GM18870 (cell line): ENCODE measurements around the gene TDRKH.
"Not testable (repeated sequence)": the region's sequence is repeated elsewhere in the genome, so short reads cannot be mapped to it uniquely, and the experiment has no call there.

Source experiments
- ATAC-seq: cut with Tn5 transposase; IDR thresholded peaks from one replicate; pipeline ENCODE4 v1.9.1; 2021; ENCODE audit warnings: moderate library complexity; ENCODE audit not compliant: unreplicated experiment

TDRKH gene

GRCh38 chr1:151768351-151769066, 21.8 kb downstream of the TDRKH start:
- not testable (repeated sequence) for ATAC-seq

DNA sequence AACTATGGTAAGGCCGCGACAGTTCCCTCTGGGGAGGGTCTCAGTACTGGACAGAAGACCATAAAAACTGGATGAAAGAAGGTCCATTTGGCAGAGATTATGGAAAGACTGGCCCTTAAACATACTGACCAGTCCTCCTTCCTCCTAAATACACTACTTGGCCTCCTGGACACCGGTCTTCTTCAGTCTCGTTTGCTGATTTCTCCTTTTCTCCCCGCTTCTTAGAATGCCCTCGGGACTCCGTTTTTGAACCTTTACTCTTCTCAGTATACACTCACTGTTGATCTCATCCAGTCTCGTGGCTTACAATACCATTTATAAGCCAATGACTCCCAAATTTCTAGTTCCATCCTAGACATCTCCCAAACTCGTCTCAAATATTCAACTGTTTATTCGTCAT, 26.3 kb downstream of the TDRKH start:
- no peak for ATAC-seq

- no peak for ATAC-seq
Observed at GRCh38 chr1:151762941-151763921, 27.1 kb downstream of the TDRKH start, which contains the start of gene MRPL9. TSS of gene MRPL9 (minus strand) at chr1:151763496. CDS start at chr1:151763479, 17 bp downstream.

DNA sequence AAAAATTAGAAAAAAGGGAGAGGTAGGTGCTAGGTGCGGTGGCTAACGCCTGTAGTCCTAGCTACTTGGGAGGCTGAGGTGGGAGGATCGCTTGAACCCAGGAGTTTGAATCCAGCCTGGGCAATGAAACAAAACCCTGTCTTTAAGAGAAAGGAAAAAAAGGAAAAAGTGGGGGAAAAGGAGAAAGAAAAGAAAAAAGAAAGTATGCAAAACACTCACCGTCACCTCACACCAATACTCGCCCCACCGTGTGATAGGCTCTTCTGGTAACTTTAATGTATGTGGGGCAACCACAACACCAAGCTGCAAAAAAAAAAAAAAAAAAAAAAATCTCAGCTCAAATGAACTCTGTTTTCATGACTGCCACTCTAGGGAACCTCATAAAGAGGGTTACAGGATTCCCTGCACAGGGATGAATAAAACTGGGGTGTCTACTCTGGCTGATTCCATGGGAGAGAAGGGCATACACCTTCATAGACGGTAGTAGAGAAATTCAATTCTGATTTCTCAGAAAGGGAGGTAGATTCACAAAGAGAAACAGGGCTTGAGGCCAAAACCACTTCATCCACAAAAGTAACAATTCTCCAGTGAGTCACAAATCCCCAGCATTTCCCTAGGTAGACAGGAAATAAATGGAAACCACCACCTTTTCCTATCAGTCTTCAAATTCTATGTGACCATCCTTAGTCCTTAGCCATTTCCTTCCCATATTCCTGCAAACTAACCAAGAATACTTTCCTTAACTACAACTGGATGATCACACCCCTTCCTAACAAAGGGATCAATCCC, 29.5 kb downstream of the TDRKH start:
- no peak for ATAC-seq

GRCh38 chr1:151759241-151759640, 31.1 kb downstream of the TDRKH start:
- no peak for ATAC-seq

- no peak for ATAC-seq
Observed at GRCh38 chr1:151756291-151756690, 34.0 kb downstream of the TDRKH start.

DNA sequence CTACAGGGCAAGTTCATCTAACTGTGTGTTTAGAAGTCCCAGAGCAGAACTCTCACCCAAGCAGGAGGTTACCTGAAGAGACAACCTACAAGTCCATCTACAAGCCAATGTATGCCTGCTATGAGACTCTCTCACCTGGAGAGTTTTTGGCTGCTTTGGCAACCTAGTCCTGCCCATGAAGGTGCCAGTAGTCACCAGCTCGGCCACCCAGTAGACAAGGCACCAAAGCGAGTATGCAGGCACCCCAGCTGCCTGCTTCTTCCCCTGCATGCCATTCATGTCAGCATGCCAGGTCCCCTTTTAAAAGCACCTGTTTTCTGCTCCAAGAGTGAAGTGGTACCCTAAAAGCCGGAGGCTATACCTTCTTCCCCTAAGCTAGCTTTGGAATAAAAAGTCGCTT, 48.8 kb downstream of the TDRKH start:
- ATAC-seq = no peak

DNA sequence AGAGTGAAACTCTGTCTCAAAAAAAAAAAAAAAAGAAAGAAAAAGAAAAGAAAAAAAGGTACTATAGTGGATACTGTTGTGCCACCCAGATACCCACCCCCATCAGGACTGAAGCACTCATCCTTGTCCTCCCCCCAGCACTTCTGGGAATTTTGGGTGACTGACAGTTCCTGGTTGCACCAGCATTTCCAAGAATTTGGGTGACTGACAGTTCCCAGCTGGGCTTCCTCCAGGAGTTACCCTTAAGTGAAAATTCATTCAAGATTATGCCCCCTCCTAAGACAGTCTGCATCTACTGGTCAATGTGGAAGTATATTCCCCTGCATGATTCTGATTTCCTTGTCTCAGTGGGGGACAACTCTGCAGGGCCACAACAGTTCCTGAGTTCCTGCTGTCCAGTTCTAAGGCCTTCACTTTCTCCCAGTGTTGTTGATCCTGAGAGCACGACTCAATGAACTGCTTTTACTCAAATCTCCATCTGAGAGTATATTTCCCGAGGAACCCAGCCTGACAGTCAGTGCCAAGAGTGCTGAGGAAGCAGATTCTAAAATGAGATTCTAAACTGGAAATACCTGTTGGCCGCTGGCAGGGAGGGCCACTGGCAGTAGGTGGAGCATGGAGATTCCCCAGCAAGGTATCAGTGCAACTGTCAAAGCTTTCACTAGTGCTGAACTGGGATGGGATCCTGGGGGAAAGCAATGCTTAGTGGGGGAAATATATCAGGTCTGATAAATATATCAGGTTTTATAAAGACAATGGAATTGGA, 50.5 kb downstream of the TDRKH start:
- no peak for ATAC-seq

DNA sequence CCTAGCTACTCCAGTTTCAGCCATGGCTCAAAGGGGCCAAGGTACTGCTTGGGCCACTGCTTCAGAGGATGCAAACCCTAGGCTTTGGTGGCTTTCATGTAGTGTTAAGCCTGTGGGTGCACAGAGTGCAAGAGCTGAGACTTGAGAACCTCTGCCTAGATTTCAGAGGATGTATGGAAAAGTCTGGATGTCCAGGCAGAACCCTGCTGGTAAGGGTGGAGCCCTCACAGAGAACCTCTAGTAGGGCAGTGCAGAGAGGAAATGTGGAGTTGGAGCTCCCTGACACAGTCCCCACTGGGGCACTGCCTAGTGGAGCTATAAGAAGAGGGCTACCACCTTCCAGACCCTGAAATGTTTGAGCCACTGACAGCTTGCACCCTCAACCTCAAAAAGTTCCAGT, 52.8 kb downstream of the TDRKH start:
- ATAC-seq = no peak

- ATAC-seq = no peak
Observed at GRCh38 chr1:151737026-151737425, 53.3 kb downstream of the TDRKH start.

DNA sequence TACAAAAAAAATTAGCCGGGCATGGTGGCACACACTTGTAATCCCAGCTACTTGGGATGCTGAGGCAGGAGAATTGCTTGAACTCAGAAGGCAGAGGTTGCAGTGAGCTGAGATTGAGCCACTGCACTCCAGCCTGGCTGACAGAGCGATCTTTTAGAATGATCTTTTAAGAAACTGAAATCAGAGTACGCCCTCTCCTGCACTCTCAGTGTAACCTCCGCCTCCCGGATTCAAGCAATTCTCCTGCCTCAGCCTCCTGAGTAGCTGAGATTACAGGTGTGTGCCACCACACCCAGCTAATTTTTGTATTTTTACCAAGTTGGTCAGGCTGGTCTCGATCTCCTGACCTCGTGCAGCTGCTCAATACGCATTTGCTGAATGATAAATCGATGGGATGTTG, 56.3 kb downstream of the TDRKH start:
- not testable (repeated sequence) for ATAC-seq

DNA sequence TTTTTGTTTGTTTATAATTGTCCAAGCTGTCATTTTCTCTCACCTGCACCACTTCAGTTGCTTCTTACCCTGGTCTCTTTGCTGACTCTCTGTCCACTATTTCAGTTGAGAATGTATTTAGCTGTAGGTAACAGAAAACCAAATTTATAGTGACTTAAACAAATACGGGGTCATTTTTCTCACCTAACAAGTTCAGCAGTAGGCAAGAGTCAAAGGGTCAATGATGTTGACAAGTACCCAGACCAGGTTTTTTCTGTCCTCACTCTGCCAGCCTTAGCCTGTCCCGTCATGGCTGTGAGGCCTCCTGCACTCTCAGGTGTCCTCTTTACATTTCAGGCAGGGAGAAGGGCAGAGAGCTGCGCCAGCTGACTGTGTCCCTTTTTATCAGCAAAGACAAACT, 57.2 kb downstream of the TDRKH start:
- no peak for ATAC-seq

DNA sequence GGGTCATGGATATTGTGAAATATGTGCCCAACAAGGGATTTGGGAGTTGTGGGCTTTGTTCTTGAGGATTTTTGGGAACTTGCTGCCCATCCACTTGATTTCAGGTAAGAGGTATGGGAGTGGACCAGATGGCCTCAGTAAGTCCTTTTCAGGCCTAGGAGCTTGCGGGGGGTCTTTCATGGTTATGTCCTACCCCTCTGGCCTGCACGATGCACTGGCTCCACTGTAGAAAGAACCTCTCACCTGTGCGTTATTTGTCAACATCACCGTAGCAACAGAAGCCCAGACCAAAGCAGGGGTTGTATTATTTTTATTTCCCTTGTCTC, 60.4 kb downstream of the TDRKH start:
- ATAC-seq = no peak

- no peak for ATAC-seq
Observed at GRCh38 chr1:151729157-151729965, 60.9 kb downstream of the TDRKH start.

GRCh38 chr1:151728151-151729054, 61.9 kb downstream of the TDRKH start:
- ATAC-seq = no peak

GRCh38 chr1:151723726-151724370, 66.5 kb downstream of the TDRKH start:
- ATAC-seq = no peak
